ENCODE results near the gene LLGL2.
"Not testable (repeated sequence)": the region's sequence is repeated elsewhere in the genome, so short reads cannot be mapped to it uniquely, and the experiment has no call there.

Gene LLGL2

GRCh38 chr17:75568412-75569255 is 43.1 kb downstream of the LLGL2 start:
- DNase-seq (ENCODE audit: low read depth in 1 of 2, low spot score in 1 of 2), result no peak

- no peak for DNase-seq (ENCODE audit: low read depth in 1 of 2, low spot score in 1 of 2)
These were observed 44.7 kb downstream of the LLGL2 start for GRCh38 chr17:75570034-75570676.

- DNase-seq (ENCODE audit: low read depth in 1 of 2, low spot score in 1 of 2), result no peak
These were observed 45.3 kb downstream of the LLGL2 start for GRCh38 chr17:75570772-75571171.

GRCh38 chr17:75571197-75571884 is 45.8 kb downstream of the LLGL2 start:
- no peak for DNase-seq (ENCODE audit: low read depth in 1 of 2, low spot score in 1 of 2)

GRCh38 chr17:75571885-75572215 is 46.4 kb downstream of the LLGL2 start:
- DNase-seq (ENCODE audit: low read depth in 1 of 2, low spot score in 1 of 2), result no peak

GRCh38 chr17:75572713-75573539 is 47.4 kb downstream of the LLGL2 start:
- no peak for DNase-seq (ENCODE audit: low read depth in 1 of 2, low spot score in 1 of 2)

- DNase-seq (ENCODE audit: low read depth in 1 of 2, low spot score in 1 of 2), result no peak
These were observed 48.1 kb downstream of the LLGL2 start for GRCh38 chr17:75573540-75573957.

- DNase-seq (ENCODE audit: low read depth in 1 of 2, low spot score in 1 of 2), result no peak
These were observed 48.5 kb downstream of the LLGL2 start for GRCh38 chr17:75573994-75574393.

GRCh38 chr17:75574404-75575036 is 49.0 kb downstream of the LLGL2 start:
- no peak for DNase-seq (ENCODE audit: low read depth in 1 of 2, low spot score in 1 of 2)

- DNase-seq (ENCODE audit: low read depth in 1 of 2, low spot score in 1 of 2), result no peak
These were observed 49.7 kb downstream of the LLGL2 start for GRCh38 chr17:75575197-75575596.

GRCh38 chr17:75575728-75576127 is 50.2 kb downstream of the LLGL2 start:
- DNase-seq (ENCODE audit: low read depth in 1 of 2, low spot score in 1 of 2), result no peak

GRCh38 chr17:75576661-75577060 is 51.2 kb downstream of the LLGL2 start:
- DNase-seq (ENCODE audit: low read depth in 1 of 2, low spot score in 1 of 2), result no peak

- not testable (repeated sequence) for DNase-seq (ENCODE audit: low read depth in 1 of 2, low spot score in 1 of 2)
These were observed 55.7 kb downstream of the LLGL2 start for GRCh38 chr17:75581121-75581725.

- DNase-seq (ENCODE audit: low read depth in 1 of 2, low spot score in 1 of 2), result not testable (repeated sequence)
These were observed 57.7 kb downstream of the LLGL2 start for GRCh38 chr17:75583197-75583596.

GRCh38 chr17:75584849-75585175 is 59.3 kb downstream of the LLGL2 start:
- DNase-seq (ENCODE audit: low read depth in 1 of 2, low spot score in 1 of 2), result no peak

- DNase-seq (ENCODE audit: low read depth in 1 of 2, low spot score in 1 of 2), result peak; percentile 27 to 42
These were observed 62.4 kb downstream of the LLGL2 start, which contains the start of gene MYO15B for GRCh38 chr17:75587675-75588595. Gene MYO15B, plus strand, starts transcription at chr17:75587800. Its CDS starts 258 bp downstream, at chr17:75588058.

- DNase-seq (ENCODE audit: low read depth in 1 of 2, low spot score in 1 of 2), result no peak
These were observed 63.1 kb downstream of the LLGL2 start for GRCh38 chr17:75588596-75589011.

- peak; percentile 89 to 98 for DNase-seq (ENCODE audit: low read depth in 1 of 2, low spot score in 1 of 2)
These were observed 63.8 kb downstream of the LLGL2 start for GRCh38 chr17:75589012-75589918.
